SIG-M5 (cell line): ENCODE measurements around the gene ALK.

Source experiments
- DNase-seq: peaks from one replicate; lab custom pipeline; 2025; lab: John Stamatoyannopoulos, UW

The ALK gene

GRCh38 chr2:29607038-29607420, 314.4 kb downstream of the ALK start:
- DNase-seq: no peak

GRCh38 chr2:29606104-29607037, 315.0 kb downstream of the ALK start:
- no peak for DNase-seq

GRCh38 chr2:29603341-29603740, 318.0 kb downstream of the ALK start:
- DNase-seq: no peak

GRCh38 chr2:29601872-29602271, 319.5 kb downstream of the ALK start:
- no peak for DNase-seq

GRCh38 chr2:29601321-29601720, 320.1 kb downstream of the ALK start:
- no peak for DNase-seq

- DNase-seq: no peak
Observed at GRCh38 chr2:29599946-29600345, 321.4 kb downstream of the ALK start.

GRCh38 chr2:29598978-29599377, 322.4 kb downstream of the ALK start:
- DNase-seq: no peak

- no peak for DNase-seq
Observed at GRCh38 chr2:29597035-29597434, 324.4 kb downstream of the ALK start.

- no peak for DNase-seq
Observed at GRCh38 chr2:29596584-29596983, 324.8 kb downstream of the ALK start.

- DNase-seq: no peak
Observed at GRCh38 chr2:29591600-29591999, 329.8 kb downstream of the ALK start.

- no peak for DNase-seq
Observed at GRCh38 chr2:29590211-29590610, 331.2 kb downstream of the ALK start.

GRCh38 chr2:29589440-29590103, 331.8 kb downstream of the ALK start:
- DNase-seq: no peak

GRCh38 chr2:29587402-29588190, 333.8 kb downstream of the ALK start:
- no peak for DNase-seq

GRCh38 chr2:29586919-29587318, 334.5 kb downstream of the ALK start:
- no peak for DNase-seq

GRCh38 chr2:29583548-29584156, 337.7 kb downstream of the ALK start:
- DNase-seq: no peak

GRCh38 chr2:29583104-29583503, 338.3 kb downstream of the ALK start:
- DNase-seq: no peak

- no peak for DNase-seq
Observed at GRCh38 chr2:29582062-29582461, 339.3 kb downstream of the ALK start.

- no peak for DNase-seq
Observed at GRCh38 chr2:29580223-29580622, 341.2 kb downstream of the ALK start.

GRCh38 chr2:29579495-29580169, 341.8 kb downstream of the ALK start:
- no peak for DNase-seq

GRCh38 chr2:29578084-29578598, 343.2 kb downstream of the ALK start:
- DNase-seq: no peak

GRCh38 chr2:29576231-29576630, 345.2 kb downstream of the ALK start:
- no peak for DNase-seq
